ENCODE results near the gene BTBD9. TPM values are rescaled to one million over a fixed set of nuclear protein-coding genes. Genes with fewer than 3 reads are reported as not detected.

The BTBD9 gene
- total and polyA plus RNA-seq, 2 of the 13 experiments (the other 11 are each of a cell fraction or from before 2014, with no cell fraction given), result 1.2 to 3.0 TPM

GRCh38 chr6:38355519-38355918 is 284.2 kb downstream of the BTBD9 start (continued):
- TF ChIP-seq, protein P1, sequence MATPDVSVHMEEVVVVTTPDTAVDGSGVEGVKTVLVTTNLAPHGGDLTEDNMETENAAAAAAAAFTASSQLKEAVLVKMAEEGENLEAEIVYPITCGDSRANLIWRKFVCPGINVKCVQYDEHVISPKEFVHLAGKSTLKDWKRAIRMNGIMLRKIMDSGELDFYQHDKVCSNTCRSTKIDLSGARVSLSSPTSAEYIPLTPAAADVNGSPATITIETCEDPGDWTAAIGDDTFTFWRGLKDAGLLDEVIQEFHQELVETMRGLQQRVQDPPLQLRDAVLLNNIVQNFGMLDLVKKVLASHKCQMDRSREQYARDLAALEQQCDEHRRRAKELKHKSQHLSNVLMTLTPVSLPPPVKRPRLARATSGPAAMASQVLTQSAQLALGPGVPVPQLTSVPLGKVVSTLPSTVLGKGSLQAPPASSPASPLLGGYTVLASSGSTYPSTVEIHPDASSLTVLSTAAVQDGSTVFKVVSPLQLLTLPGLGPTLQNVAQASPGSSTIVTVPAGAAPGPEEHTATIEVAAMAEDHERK (CRISPR knock-in tag; IDR thresholded peaks at IDR 0.05; ENCODE audit: low read depth), result no peak
- TF ChIP-seq ZNF672 (CRISPR knock-in tag; IDR thresholded peaks at IDR 0.05) (no peak), MAZ (IDR thresholded peaks at IDR 0.05; ENCODE audit: borderline replicate concordance, low read depth, low read length) (no peak), MAZ (CRISPR knock-in tag; IDR thresholded peaks at IDR 0.05; ENCODE audit: low read depth) (no peak)

DNA sequence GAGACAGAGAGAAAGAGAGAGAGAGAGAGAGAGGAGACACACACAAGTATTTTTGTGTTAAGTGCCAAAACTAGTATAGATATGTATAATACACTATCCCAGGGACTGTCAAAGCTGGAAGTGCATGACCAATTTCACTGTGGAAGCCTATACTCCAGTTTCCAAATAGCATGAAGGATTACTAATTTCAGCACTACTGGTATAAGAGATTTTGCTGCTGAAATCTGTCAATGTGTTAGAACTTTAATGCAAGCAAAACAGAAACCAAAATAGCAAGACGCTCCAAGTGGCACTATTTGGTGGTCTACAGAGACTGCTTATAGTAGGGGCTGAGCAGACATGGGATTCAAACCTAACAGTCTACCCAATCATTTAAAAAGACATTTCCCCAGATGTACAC is 284.8 kb downstream of the BTBD9 start:
- ATAC-seq, result no peak
- Histone ChIP-seq H3K36me3 (replicated peaks in 1 of 2; ENCODE audit: control insufficient read depth in 1 of 2, insufficient read depth in 2 of 2, low read length in 2 of 2) (no peaks in the 10 kb centered on the region), H2AFZ (ENCODE audit: low read length) (no peak overlapping the region), H4K20me1 (ENCODE audit: insufficient read depth, low read length) (no peaks in the 10 kb centered on the region), H3K4me1 (ENCODE audit: insufficient read depth, low read length) (no peaks in the 10 kb centered on the region), H3K4me3 (replicated peaks in 1 of 3; ENCODE audit: insufficient read depth in 1 of 3, low read depth in 2 of 3, low read length in 3 of 3) (no peak overlapping the region), H3K4me2 (ENCODE audit: low read depth, low read length) (no peak overlapping the region), H3K27me3 (ENCODE audit: control insufficient read depth in 1 of 2, insufficient read depth in 2 of 2, low read length in 2 of 2) (no peaks in the 10 kb centered on the region), H3K9ac (ENCODE audit: insufficient read depth, low read depth, low read length) (no peak overlapping the region), H3K79me2 (ENCODE audit: insufficient read depth, low read length) (no peaks in the 10 kb centered on the region), H3K9me3 (ENCODE audit: low read length) (no peaks in the 10 kb centered on the region), H3K27ac (ENCODE audit: extremely low read length, insufficient read depth, low read length) (no peak overlapping the region)
- in situ Hi-C loops (cut with HindIII; ENCODE audit: extremely low pct_ligation_motif_present, low pct_unique_long_range_greater_than_20kb), result no loop called here
- DNase-seq (ENCODE audit: low spot score), result no peak
- POLR2A ChIA-PET, result no interaction called here
- no TSS peak for BruUV-seq (replicated peaks)
- intact Hi-C loops (cut with micrococcal nuclease; ENCODE audit: unreplicated experiment), result no loop called here
- 93% methylated on average over 1 of the region's 1 CpG for whole genome bisulfite sequencing (ENCODE audit: low lambda C conversion rate)
- CTCF ChIA-PET (ENCODE audit: low intra/inter-chr PET ratio, low total read pairs), result no interaction called here
- FAIRE-seq, result no peak
- TF ChIP-seq, protein P2, sequence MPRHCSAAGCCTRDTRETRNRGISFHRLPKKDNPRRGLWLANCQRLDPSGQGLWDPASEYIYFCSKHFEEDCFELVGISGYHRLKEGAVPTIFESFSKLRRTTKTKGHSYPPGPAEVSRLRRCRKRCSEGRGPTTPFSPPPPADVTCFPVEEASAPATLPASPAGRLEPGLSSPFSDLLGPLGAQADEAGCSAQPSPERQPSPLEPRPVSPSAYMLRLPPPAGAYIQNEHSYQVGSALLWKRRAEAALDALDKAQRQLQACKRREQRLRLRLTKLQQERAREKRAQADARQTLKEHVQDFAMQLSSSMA (CRISPR knock-in tag; IDR thresholded peaks at IDR 0.05), result no peak
- TF ChIP-seq ZNF556 (CRISPR knock-in tag; IDR thresholded peaks at IDR 0.05; ENCODE audit: borderline replicate concordance) (no peak), NR2F1 (CRISPR knock-in tag; IDR thresholded peaks at IDR 0.05) (no peak), SMAD9 (CRISPR knock-in tag; IDR thresholded peaks at IDR 0.05) (no peak), IKZF4 (CRISPR knock-in tag; IDR thresholded peaks at IDR 0.05; ENCODE audit: borderline replicate concordance, low read depth, not compliant biosample characterization) (no peak), FOXK2 (IDR thresholded peaks at IDR 0.05) (no peak), ZNF468 (CRISPR knock-in tag; IDR thresholded peaks at IDR 0.05) (no peak)
- TF ChIP-seq, protein P3, sequence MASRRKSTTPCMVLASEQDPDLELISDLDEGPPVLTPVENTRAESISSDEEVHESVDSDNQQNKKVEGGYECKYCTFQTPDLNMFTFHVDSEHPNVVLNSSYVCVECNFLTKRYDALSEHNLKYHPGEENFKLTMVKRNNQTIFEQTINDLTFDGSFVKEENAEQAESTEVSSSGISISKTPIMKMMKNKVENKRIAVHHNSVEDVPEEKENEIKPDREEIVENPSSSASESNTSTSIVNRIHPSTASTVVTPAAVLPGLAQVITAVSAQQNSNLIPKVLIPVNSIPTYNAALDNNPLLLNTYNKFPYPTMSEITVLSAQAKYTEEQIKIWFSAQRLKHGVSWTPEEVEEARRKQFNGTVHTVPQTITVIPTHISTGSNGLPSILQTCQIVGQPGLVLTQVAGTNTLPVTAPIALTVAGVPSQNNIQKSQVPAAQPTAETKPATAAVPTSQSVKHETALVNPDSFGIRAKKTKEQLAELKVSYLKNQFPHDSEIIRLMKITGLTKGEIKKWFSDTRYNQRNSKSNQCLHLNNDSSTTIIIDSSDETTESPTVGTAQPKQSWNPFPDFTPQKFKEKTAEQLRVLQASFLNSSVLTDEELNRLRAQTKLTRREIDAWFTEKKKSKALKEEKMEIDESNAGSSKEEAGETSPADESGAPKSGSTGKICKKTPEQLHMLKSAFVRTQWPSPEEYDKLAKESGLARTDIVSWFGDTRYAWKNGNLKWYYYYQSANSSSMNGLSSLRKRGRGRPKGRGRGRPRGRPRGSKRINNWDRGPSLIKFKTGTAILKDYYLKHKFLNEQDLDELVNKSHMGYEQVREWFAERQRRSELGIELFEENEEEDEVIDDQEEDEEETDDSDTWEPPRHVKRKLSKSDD (CRISPR knock-in tag; IDR thresholded peaks at IDR 0.05; ENCODE audit: low read depth), result no peak
- TF ChIP-seq, protein P4, sequence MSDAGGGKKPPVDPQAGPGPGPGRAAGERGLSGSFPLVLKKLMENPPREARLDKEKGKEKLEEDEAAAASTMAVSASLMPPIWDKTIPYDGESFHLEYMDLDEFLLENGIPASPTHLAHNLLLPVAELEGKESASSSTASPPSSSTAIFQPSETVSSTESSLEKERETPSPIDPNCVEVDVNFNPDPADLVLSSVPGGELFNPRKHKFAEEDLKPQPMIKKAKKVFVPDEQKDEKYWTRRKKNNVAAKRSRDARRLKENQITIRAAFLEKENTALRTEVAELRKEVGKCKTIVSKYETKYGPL (CRISPR knock-in tag; IDR thresholded peaks at IDR 0.05), result no peak
- TF ChIP-seq, protein P5, sequence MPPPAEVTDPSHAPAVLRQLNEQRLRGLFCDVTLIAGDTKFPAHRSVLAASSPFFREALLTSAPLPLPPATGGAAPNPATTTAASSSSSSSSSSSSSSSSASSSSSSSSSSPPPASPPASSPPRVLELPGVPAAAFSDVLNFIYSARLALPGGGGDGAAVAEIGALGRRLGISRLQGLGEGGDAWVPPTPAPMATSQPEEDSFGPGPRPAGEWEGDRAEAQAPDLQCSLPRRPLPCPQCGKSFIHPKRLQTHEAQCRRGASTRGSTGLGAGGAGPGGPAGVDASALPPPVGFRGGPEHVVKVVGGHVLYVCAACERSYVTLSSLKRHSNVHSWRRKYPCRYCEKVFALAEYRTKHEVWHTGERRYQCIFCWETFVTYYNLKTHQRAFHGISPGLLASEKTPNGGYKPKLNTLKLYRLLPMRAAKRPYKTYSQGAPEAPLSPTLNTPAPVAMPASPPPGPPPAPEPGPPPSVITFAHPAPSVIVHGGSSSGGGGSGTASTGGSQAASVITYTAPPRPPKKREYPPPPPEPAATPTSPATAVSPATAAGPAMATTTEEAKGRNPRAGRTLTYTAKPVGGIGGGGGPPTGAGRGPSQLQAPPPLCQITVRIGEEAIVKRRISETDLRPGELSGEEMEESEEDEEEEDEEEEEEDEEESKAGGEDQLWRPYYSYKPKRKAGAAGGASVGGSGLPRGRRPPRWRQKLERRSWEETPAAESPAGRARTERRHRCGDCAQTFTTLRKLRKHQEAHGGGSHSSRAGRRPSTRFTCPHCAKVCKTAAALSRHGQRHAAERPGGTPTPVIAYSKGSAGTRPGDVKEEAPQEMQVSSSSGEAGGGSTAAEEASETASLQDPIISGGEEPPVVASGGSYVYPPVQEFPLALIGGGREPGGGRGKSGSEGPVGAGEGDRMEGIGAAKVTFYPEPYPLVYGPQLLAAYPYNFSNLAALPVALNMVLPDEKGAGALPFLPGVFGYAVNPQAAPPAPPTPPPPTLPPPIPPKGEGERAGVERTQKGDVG (CRISPR knock-in tag; IDR thresholded peaks at IDR 0.05; ENCODE audit: borderline replicate concordance), result no peak
